Measurements from ENCODE around the gene ZNF594.

GRCh38 chr17:5191541-5192417 lies at the start of gene ZNF594:
- peak; percentile 71 for TF ChIP-seq CTCF (conservative IDR thresholded peaks at IDR 0.05)
- no peak for TF ChIP-seq EZH2 (IDR thresholded peaks at IDR 0.05; ENCODE audit: low read depth)

All from PC-9 (cell line).